GM23338 (cell line): ENCODE data around the gene SGK1. TPM values are rescaled to one million over a fixed set of nuclear protein-coding genes. Genes with fewer than 3 reads are reported as not detected.

Experiments used
- ATAC-seq: fragments of 200-7000 bp; cut with Tn5 transposase; 3 replicates; pipeline ENCODE4 v1.9.1; 2020
- DNase-seq: peaks from one replicate; pipeline ENCODE4 v3.0.0-alpha.2; 2015; ENCODE audit warnings: low spot score
- H2AFZ ChIP-seq: fragments of 200-600 bp; sonication (generic); 2 replicates; pipeline ENCODE4 v1.8.0; 2016; ENCODE audit warnings: antibody characterized with exemption, mild to moderate bottlenecking, moderate library complexity
- H3F3A ChIP-seq: fragments of 200-600 bp; sonication (generic); replicated peaks from 2 replicates; pipeline ENCODE4 v1.8.0; 2017; ENCODE audit warnings: antibody characterized with exemption, mixed run types, low read depth
- H3K27ac ChIP-seq: fragments of 200-600 bp; sonication (generic); 2 replicates; pipeline ENCODE4 v1.6.1; 2016; ENCODE audit warnings: low read depth
- H3K27me3 ChIP-seq: fragments of 200-600 bp; sonication (generic); 2 replicates; pipeline ENCODE4 v1.8.0; 2016; ENCODE audit warnings: mild to moderate bottlenecking, mixed run types, moderate library complexity; ENCODE audit not compliant: insufficient read depth
- H3K36me3 ChIP-seq: fragments of 200-600 bp; sonication (generic); 2 replicates; pipeline ENCODE4 v1.8.0; 2016; ENCODE audit warnings: mild to moderate bottlenecking; ENCODE audit not compliant: insufficient read depth
- H3K4me1 ChIP-seq: fragments of 200-600 bp; sonication (generic); 2 replicates; pipeline ENCODE4 v1.8.0; 2016; ENCODE audit warnings: mild to moderate bottlenecking, moderate library complexity; ENCODE audit not compliant: insufficient read depth
- H3K4me2 ChIP-seq: fragments of 200-600 bp; sonication (generic); 2 replicates; pipeline ENCODE4 v1.7.1; 2017; ENCODE audit warnings: mixed run types
- H3K4me3 ChIP-seq: fragments of 200-600 bp; sonication (generic); 2 replicates; pipeline ENCODE4 v1.6.1; 2016; ENCODE audit warnings: mixed run types
- H3K79me2 ChIP-seq: fragments of 200-600 bp; sonication (generic); replicated peaks from 2 replicates; pipeline ENCODE4 v1.8.0; 2017; ENCODE audit warnings: mild to moderate bottlenecking; ENCODE audit not compliant: insufficient read depth
- H3K9me2 ChIP-seq: fragments of 200-600 bp; sonication (generic); 2 replicates; pipeline ENCODE4 v1.8.0; 2017; ENCODE audit not compliant: insufficient read depth
- H4K20me1 ChIP-seq: fragments of 200-600 bp; sonication (generic); replicated peaks from 2 replicates; pipeline ENCODE4 v1.8.0; 2017; ENCODE audit warnings: mild to moderate bottlenecking; ENCODE audit not compliant: insufficient read depth
- H3K27ac Mint-ChIP-seq: 2 replicates; pipeline ENCODE4 v1.8.0; 2020; ENCODE audit warnings: inconsistent platforms, mild to moderate bottlenecking, moderate library complexity, mixed read lengths
- H3K27me3 Mint-ChIP-seq: 3 replicates; pipeline ENCODE4 v1.8.0; 2022; ENCODE audit warnings: low read depth, mild to moderate bottlenecking, moderate library complexity, mixed read lengths, inconsistent platforms; ENCODE audit not compliant: insufficient read depth, poor library complexity
- H3K36me3 Mint-ChIP-seq: 3 replicates; pipeline ENCODE4 v1.8.0; 2021; ENCODE audit warnings: low read depth, mild to moderate bottlenecking, inconsistent platforms, moderate library complexity, mixed read lengths
- H3K4me1 Mint-ChIP-seq: 3 replicates; pipeline ENCODE4 v1.8.0; 2020; ENCODE audit warnings: mild to moderate bottlenecking, inconsistent platforms, mixed read lengths
- H3K4me3 Mint-ChIP-seq: 3 replicates; pipeline ENCODE4 v1.8.0; 2021; ENCODE audit warnings: moderate library complexity, mild to moderate bottlenecking, inconsistent platforms, mixed read lengths
- H3K9me3 Mint-ChIP-seq: 3 replicates; pipeline ENCODE4 v1.8.0; 2020; ENCODE audit warnings: moderate library complexity, mild to moderate bottlenecking, inconsistent platforms, mixed read lengths
- CREB1 ChIP-seq: fragments of 250-450 bp; sonication (Bioruptor Pico); IDR thresholded peaks from 2 replicates; pipeline ENCODE4 v1.5.0; 2020; ENCODE audit warnings: low read depth, mild to moderate bottlenecking, moderate library complexity
- EZH2phosphoT487 ChIP-seq: fragments of 200-600 bp; sonication (generic); IDR thresholded peaks from one replicate; pipeline ENCODE4 v1.8.1; 2018; ENCODE audit warnings: antibody characterized with exemption; ENCODE audit not compliant: unreplicated experiment
- POLR2AphosphoS5 ChIP-seq: IDR thresholded peaks from 2 replicates; pipeline ENCODE4 v1.6.1; 2016; ENCODE audit warnings: antibody characterized with exemption, low read depth
- ZNF331 ChIP-seq: fragments of 250-450 bp; sonication (Bioruptor Pico); IDR thresholded peaks from 2 replicates; pipeline ENCODE4 v1.5.0; 2020; ENCODE audit warnings: low read depth, mild to moderate bottlenecking, moderate library complexity
- polyA plus RNA-seq: library from polyadenylated mRNA; unstranded; fragments of >200 nt; fragmentation: Nextera tagmentation; extraction: Ambion mirVana; gene quantifications from 2 replicates; pipeline ENCODE4 v1.2.1, GENCODE V29; 2016
- total RNA-seq: library from RNA; depleted of rRNA; stranded (reverse); fragments of >200 nt; shearing (Covaris generic); gene quantifications from 2 replicates; pipeline ENCODE4 v1.2.3, GENCODE V29; 2014
- TF ChIP-seq, protein P1 (sequence below): fragments of 250-450 bp; sonication (Bioruptor Pico); IDR thresholded peaks from 2 replicates; pipeline ENCODE4 v1.5.0; 2020; ENCODE audit warnings: mild to moderate bottlenecking, moderate library complexity

SGK1 gene
- total and polyA plus RNA-seq, 2 experiments from 2014 or later, result 16.3 to 37.2 TPM

DNA sequence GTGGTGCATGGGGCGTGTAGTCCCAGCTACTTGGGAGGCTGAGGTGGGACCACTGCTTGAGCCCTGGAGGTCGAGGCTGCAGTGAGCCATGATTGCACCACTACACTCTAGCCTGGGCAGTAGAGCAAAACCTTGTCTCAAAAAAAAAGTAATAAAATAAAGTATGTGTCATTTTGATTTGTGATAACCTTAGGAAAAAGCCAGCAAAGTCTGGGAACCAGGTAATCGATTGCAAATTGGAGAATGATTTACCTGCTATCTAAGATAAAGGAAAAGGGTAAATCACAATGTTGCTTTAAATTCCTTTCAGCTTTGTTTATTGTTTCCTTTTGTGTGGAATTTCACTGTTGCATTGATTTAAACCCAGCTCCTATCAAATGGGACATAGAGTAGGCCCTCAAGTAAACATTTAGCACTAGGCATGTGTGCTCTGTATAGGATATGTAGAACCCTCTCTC, 59.0 kb downstream of the SGK1 start:
- Mint-ChIP-seq H3K4me3 (no peak overlapping the region), H3K9me3 (no peaks in the 10 kb centered on the region), H3K27ac (no peak overlapping the region), H3K4me1 (0 out of 3 replicates have a peak, but pooled peaks cover 2% of the 10 kb centered on the region), H3K27me3 (peaks cover 2% of the 10 kb centered on the region), H3K36me3 (no peaks in the 10 kb centered on the region)
- H2AFZ ChIP-seq, result no peak overlapping the region
- DNase-seq, result no peak
- no peak overlapping the region for H3K4me2 ChIP-seq
- H3K79me2 ChIP-seq, result no peaks in the 10 kb centered on the region
- no peaks in the 10 kb centered on the region for H3K27me3 ChIP-seq
- no peak overlapping the region for H3K4me3 ChIP-seq
- no peaks in the 10 kb centered on the region for H4K20me1 ChIP-seq
- no peaks in the 10 kb centered on the region for H3K36me3 ChIP-seq
- TF ChIP-seq POLR2AphosphoS5, result no peak
- no peak for TF ChIP-seq CREB1 (CRISPR knock-in tag)
- TF ChIP-seq, protein P1, sequence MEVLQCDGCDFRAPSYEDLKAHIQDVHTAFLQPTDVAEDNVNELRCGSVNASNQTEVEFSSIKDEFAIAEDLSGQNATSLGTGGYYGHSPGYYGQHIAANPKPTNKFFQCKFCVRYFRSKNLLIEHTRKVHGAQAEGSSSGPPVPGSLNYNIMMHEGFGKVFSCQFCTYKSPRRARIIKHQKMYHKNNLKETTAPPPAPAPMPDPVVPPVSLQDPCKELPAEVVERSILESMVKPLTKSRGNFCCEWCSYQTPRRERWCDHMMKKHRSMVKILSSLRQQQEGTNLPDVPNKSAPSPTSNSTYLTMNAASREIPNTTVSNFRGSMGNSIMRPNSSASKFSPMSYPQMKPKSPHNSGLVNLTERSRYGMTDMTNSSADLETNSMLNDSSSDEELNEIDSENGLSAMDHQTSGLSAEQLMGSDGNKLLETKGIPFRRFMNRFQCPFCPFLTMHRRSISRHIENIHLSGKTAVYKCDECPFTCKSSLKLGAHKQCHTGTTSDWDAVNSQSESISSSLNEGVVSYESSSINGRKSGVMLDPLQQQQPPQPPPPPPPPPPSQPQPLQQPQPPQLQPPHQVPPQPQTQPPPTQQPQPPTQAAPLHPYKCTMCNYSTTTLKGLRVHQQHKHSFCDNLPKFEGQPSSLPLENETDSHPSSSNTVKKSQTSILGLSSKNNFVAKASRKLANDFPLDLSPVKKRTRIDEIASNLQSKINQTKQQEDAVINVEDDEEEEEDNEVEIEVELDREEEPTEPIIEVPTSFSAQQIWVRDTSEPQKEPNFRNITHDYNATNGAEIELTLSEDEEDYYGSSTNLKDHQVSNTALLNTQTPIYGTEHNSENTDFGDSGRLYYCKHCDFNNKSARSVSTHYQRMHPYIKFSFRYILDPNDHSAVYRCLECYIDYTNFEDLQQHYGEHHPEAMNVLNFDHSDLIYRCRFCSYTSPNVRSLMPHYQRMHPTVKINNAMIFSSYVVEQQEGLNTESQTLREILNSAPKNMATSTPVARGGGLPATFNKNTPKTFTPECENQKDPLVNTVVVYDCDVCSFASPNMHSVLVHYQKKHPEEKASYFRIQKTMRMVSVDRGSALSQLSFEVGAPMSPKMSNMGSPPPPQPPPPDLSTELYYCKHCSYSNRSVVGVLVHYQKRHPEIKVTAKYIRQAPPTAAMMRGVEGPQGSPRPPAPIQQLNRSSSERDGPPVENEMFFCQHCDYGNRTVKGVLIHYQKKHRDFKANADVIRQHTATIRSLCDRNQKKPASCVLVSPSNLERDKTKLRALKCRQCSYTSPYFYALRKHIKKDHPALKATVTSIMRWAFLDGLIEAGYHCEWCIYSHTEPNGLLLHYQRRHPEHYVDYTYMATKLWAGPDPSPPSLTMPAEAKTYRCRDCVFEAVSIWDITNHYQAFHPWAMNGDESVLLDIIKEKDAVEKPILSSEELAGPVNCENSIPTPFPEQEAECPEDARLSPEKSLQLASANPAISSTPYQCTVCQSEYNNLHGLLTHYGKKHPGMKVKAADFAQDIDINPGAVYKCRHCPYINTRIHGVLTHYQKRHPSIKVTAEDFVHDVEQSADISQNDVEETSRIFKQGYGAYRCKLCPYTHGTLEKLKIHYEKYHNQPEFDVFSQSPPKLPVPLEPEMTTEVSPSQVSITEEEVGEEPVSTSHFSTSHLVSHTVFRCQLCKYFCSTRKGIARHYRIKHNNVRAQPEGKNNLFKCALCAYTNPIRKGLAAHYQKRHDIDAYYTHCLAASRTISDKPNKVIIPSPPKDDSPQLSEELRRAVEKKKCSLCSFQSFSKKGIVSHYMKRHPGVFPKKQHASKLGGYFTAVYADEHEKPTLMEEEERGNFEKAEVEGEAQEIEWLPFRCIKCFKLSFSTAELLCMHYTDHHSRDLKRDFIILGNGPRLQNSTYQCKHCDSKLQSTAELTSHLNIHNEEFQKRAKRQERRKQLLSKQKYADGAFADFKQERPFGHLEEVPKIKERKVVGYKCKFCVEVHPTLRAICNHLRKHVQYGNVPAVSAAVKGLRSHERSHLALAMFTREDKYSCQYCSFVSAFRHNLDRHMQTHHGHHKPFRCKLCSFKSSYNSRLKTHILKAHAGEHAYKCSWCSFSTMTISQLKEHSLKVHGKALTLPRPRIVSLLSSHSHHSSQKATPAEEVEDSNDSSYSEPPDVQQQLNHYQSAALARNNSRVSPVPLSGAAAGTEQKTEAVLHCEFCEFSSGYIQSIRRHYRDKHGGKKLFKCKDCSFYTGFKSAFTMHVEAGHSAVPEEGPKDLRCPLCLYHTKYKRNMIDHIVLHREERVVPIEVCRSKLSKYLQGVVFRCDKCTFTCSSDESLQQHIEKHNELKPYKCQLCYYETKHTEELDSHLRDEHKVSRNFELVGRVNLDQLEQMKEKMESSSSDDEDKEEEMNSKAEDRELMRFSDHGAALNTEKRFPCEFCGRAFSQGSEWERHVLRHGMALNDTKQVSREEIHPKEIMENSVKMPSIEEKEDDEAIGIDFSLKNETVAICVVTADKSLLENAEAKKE (CRISPR knock-in tag), result no peak
- ATAC-seq, result no peak
- no peaks in the 10 kb centered on the region; the same call in 1 of the 2 replicates for H3K4me1 ChIP-seq
- no peaks in the 10 kb centered on the region for H3K9me2 ChIP-seq
- no peaks in the 10 kb centered on the region for H3F3A ChIP-seq
- no peak overlapping the region for H3K27ac ChIP-seq

DNA sequence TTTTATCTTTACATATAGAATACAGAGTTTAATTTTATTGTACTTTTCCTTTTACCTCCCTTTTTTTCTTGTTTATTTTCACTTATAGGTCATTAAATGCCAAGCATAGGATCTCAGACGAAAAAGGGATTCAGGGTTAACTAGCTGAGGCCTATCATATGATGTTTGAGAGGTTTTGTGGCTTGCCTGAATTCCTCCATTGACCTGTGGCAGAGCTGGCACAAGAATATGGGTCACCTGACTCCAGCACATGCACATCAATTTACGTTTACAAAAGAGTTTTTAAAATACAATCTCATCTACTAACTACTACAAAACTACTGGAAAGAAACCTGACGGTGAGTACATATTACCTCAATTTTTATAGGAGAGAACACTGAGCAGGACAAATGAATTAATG, 60.4 kb downstream of the SGK1 start:
- Mint-ChIP-seq H3K4me3 (no peak overlapping the region), H3K9me3 (no peaks in the 10 kb centered on the region), H3K36me3 (no peaks in the 10 kb centered on the region), H3K27ac (no peak overlapping the region), H3K4me1 (0 out of 3 replicates have a peak, but pooled peaks cover 3% of the 10 kb centered on the region), H3K27me3 (peaks cover 2% of the 10 kb centered on the region)
- Histone ChIP-seq H4K20me1 (no peaks in the 10 kb centered on the region), H3K27ac (no peak overlapping the region), H2AFZ (no peak overlapping the region), H3K79me2 (no peaks in the 10 kb centered on the region), H3K9me2 (no peaks in the 10 kb centered on the region), H3K4me3 (no peak overlapping the region), H3K4me2 (no peak overlapping the region), H3K27me3 (no peaks in the 10 kb centered on the region), H3F3A (no peaks in the 10 kb centered on the region), H3K36me3 (no peaks in the 10 kb centered on the region), H3K4me1 (no peaks in the 10 kb centered on the region; the same call in 1 of the 2 replicates)
- no peak for TF ChIP-seq ZNF331
- TF ChIP-seq EZH2phosphoT487, result no peak
- no peak for DNase-seq
- no peak for ATAC-seq
